ENCODE measurements around the gene GSK3B. TPM values are rescaled to one million over a fixed set of nuclear protein-coding genes. Genes with fewer than 3 reads are reported as not detected.

GSK3B gene
- total and polyA plus RNA-seq, 2 donors (not counting 1 experiment from before 2014, with no cell fraction given), result 12.3 to 33.3 TPM

GRCh38 chr3:119924111-119925094, 169.8 kb downstream of the GSK3B start:
- H3K27me3 Mint-ChIP-seq, result no peaks in the 10 kb centered on the region
- no peak for ATAC-seq (ENCODE audit: low read depth)
- no peak overlapping the region for H3K27ac Mint-ChIP-seq
- H3K4me1 ChIP-seq (ENCODE audit: control insufficient read depth in 2 of 2, insufficient read depth in 2 of 2, low read length in 2 of 2), result no peaks in the 10 kb centered on the region
- H3K36me3 ChIP-seq (replicated peaks in 1 of 2; ENCODE audit: control extremely low read depth in 1 of 2, control insufficient read depth in 1 of 2, extremely low read depth in 1 of 2, insufficient read depth in 2 of 2, low read length in 1 of 2), result peaks cover 11% of the 10 kb centered on the region in 2 experiments
- H3K9ac ChIP-seq (ENCODE audit: low read length), result no peak overlapping the region
- ChIA-PET POLR2A (no interaction called here), CTCF (interaction anchor here (0.6 kb wide), 1 partner anchor 274 kb away, joined by 3 read pairs; no protein-coding TSS in a partner anchor)
- H3K4me3 ChIP-seq (ENCODE audit: control extremely low read depth in 1 of 5, extremely low read depth in 1 of 5, insufficient read depth in 1 of 5, low read depth in 2 of 5, low read length in 4 of 5), result no peak overlapping the region
- no peak overlapping the region for H2AFZ ChIP-seq (ENCODE audit: insufficient read depth, low read depth, low read length, poor library complexity, severe bottlenecking)
- TF ChIP-seq EZH2 (IDR thresholded peaks at IDR 0.05; ENCODE audit: borderline replicate concordance, insufficient read depth, low read depth, low read length, poor library complexity, severe bottlenecking) (no peak), CTCF (IDR thresholded peaks at IDR 0.05) (no peak)
- peaks cover 17% of the 10 kb centered on the region for H4K20me1 ChIP-seq (ENCODE audit: control insufficient read depth, insufficient read depth, low read length, poor library complexity, severe bottlenecking)
- H3K27ac ChIP-seq (ENCODE audit: low read length in 2 of 2), result no peak overlapping the region
- intact Hi-C loops (cut with micrococcal nuclease), result no loop called here
- H3K4me3 Mint-ChIP-seq, result no peak overlapping the region
- H3K27me3 ChIP-seq (replicated peaks in 1 of 4; ENCODE audit: control extremely low read depth in 1 of 4, control insufficient read depth in 3 of 4, insufficient read depth in 4 of 4, low read length in 3 of 4), result no peaks in the 10 kb centered on the region
- WGBS (ENCODE audit: insufficient coverage), result 97% methylated on average over 3 of the region's 7 CpGs
- H3K4me2 ChIP-seq (replicated peaks; ENCODE audit: low read depth, low read length, poor library complexity, severe bottlenecking), result no peak overlapping the region
- no peak for DNase-seq
- peaks cover 0 to 4% (median 0%) of the 10 kb centered on the region in 3 donors for H3K9me3 ChIP-seq (ENCODE audit: control extremely low read depth in 1 of 3, control insufficient read depth in 2 of 3, insufficient read depth in 1 of 3, low read length in 2 of 3)
- peaks cover 5% of the 10 kb centered on the region for H3K4me1 Mint-ChIP-seq
- peaks cover 34% of the 10 kb centered on the region for H3K79me2 ChIP-seq (ENCODE audit: control insufficient read depth, insufficient read depth, low read length)
- H3K9me3 Mint-ChIP-seq (ENCODE audit: insufficient read depth), result no peaks in the 10 kb centered on the region

All from B cell (primary cell).